Measurements from ENCODE around the gene SLC22A6.
"Not testable (repeated sequence)": the region's sequence is repeated elsewhere in the genome, so short reads cannot be mapped to it uniquely, and the experiment has no call there.

SLC22A6 gene

DNA sequence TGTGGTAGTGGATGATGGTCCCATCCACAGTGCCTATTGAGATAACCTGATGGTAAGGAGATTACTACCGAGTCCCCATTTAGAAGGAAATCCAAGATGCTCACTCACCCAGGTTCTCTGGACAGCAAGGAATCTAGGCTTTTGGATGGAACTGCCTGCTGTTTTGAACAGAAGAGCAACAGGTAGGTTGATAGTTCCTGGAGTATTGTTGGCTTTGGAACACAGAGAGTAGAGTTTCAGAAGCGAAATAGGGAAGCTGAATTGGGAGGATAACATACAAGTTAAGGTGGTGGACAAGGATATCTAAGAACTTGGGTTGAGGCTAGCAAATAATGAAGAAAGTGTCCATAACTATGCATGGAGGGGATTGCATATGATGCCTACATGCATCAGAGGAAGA is 27.6 kb downstream of the SLC22A6 start:
- H3K9me3 ChIP-seq (ENCODE audit: control extremely low read depth in 1 of 5, control insufficient read depth in 4 of 5, insufficient read depth in 2 of 5, low read depth in 1 of 5, low read length in 4 of 5) = no peaks in the 10 kb centered on the region
- H3K4me3 ChIP-seq (ENCODE audit: control insufficient read depth in 1 of 7, extremely low read depth in 1 of 7, insufficient read depth in 4 of 7, low read depth in 2 of 7, low read length in 6 of 7) = no peak overlapping the region
- WGBS (ENCODE audit: insufficient coverage) = 95% methylated on average over 2 of the region's 2 CpGs
- peaks cover 0 to 3% (median 0%) of the 10 kb centered on the region in 5 experiments for H3K27me3 ChIP-seq (replicated peaks in 2 of 5; ENCODE audit: control insufficient read depth in 4 of 5, insufficient read depth in 5 of 5, low read length in 4 of 5)
- ChIA-PET CTCF (no interaction called here), POLR2A (no interaction called here)
- no peak for DNase-seq
- H3K4me1 ChIP-seq (ENCODE audit: control extremely low read depth in 1 of 4, control insufficient read depth in 4 of 4, insufficient read depth in 4 of 4, low read length in 3 of 4) = peaks cover 0 to 2% (median 0%) of the 10 kb centered on the region in 4 experiments
- H3K27ac ChIP-seq (ENCODE audit: insufficient read depth in 1 of 2, low read depth in 1 of 2, low read length in 2 of 2, poor library complexity in 1 of 2, severe bottlenecking in 2 of 2) = no peak overlapping the region
- H3K36me3 ChIP-seq (ENCODE audit: control insufficient read depth in 4 of 4, insufficient read depth in 4 of 4, low read length in 3 of 4) = no peaks in the 10 kb centered on the region

DNA sequence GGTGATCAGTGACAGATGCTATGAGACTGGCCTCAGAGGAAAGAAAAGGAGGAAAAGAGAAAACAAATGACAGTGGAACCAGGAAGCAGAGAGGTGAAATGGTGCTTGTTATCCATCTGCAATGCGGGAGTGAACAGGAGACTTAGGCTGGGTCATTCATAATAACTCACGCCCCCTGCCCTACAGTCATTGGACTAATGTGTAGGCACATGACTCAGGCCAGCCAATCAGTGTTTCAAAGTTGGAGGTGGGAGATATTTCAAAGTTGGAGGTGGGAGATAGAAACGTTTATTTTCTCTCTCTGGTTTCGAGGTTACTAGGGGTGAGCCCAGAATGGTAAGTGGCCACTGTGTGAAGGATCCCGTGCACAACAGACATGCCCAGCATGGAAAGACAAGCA is 30.3 kb downstream of the SLC22A6 start:
- no peak overlapping the region for H3K27ac ChIP-seq (ENCODE audit: insufficient read depth in 1 of 2, low read depth in 1 of 2, low read length in 2 of 2, poor library complexity in 1 of 2, severe bottlenecking in 2 of 2)
- no peak overlapping the region for H3K4me3 ChIP-seq (ENCODE audit: control insufficient read depth in 1 of 7, extremely low read depth in 1 of 7, insufficient read depth in 4 of 7, low read depth in 2 of 7, low read length in 6 of 7)
- H3K36me3 ChIP-seq (ENCODE audit: control insufficient read depth in 4 of 4, insufficient read depth in 4 of 4, low read length in 3 of 4) = no peaks in the 10 kb centered on the region
- peaks cover 0 to 2% (median 0%) of the 10 kb centered on the region in 4 experiments for H3K4me1 ChIP-seq (ENCODE audit: control extremely low read depth in 1 of 4, control insufficient read depth in 4 of 4, insufficient read depth in 4 of 4, low read length in 3 of 4)
- H3K9me3 ChIP-seq (ENCODE audit: control extremely low read depth in 1 of 5, control insufficient read depth in 4 of 5, insufficient read depth in 2 of 5, low read depth in 1 of 5, low read length in 4 of 5) = no peaks in the 10 kb centered on the region
- no peak for DNase-seq
- 78% methylated on average over 4 of the region's 5 CpGs for WGBS (ENCODE audit: insufficient coverage)
- POLR2A ChIA-PET = no interaction called here
- H3K27me3 ChIP-seq (replicated peaks in 2 of 5; ENCODE audit: control insufficient read depth in 4 of 5, insufficient read depth in 5 of 5, low read length in 4 of 5) = peaks cover 0 to 3% (median 0%) of the 10 kb centered on the region in 5 experiments
- CTCF ChIA-PET = no interaction called here

- DNase-seq = no peak
- Histone ChIP-seq H3K9me3 (ENCODE audit: control extremely low read depth in 1 of 5, control insufficient read depth in 4 of 5, insufficient read depth in 2 of 5, low read depth in 1 of 5, low read length in 4 of 5) (no peaks in the 10 kb centered on the region), H3K27me3 (replicated peaks in 2 of 5; ENCODE audit: control insufficient read depth in 4 of 5, insufficient read depth in 5 of 5, low read length in 4 of 5) (peaks cover 0 to 3% (median 0%) of the 10 kb centered on the region in 5 experiments), H3K27ac (ENCODE audit: insufficient read depth in 1 of 2, low read depth in 1 of 2, low read length in 2 of 2, poor library complexity in 1 of 2, severe bottlenecking in 2 of 2) (no peak overlapping the region), H3K36me3 (ENCODE audit: control insufficient read depth in 4 of 4, insufficient read depth in 4 of 4, low read length in 3 of 4) (no peaks in the 10 kb centered on the region), H3K4me1 (ENCODE audit: control extremely low read depth in 1 of 4, control insufficient read depth in 4 of 4, insufficient read depth in 4 of 4, low read length in 3 of 4) (peaks cover 0 to under 1% (median 0%) of the 10 kb centered on the region in 4 experiments), H3K4me3 (ENCODE audit: control insufficient read depth in 1 of 7, extremely low read depth in 1 of 7, insufficient read depth in 4 of 7, low read depth in 2 of 7, low read length in 6 of 7) (no peak overlapping the region)
- CTCF ChIA-PET = no interaction called here
- WGBS (ENCODE audit: insufficient coverage) = 100% methylated on average over 4 of the region's 4 CpGs
- POLR2A ChIA-PET = no interaction called here
Observed at GRCh38 chr11:62953811-62954210, 31.0 kb downstream of the SLC22A6 start.

- H3K4me1 ChIP-seq (ENCODE audit: control extremely low read depth in 1 of 4, control insufficient read depth in 4 of 4, insufficient read depth in 4 of 4, low read length in 3 of 4) = no peaks in the 10 kb centered on the region
- H3K4me3 ChIP-seq (ENCODE audit: control insufficient read depth in 1 of 7, extremely low read depth in 1 of 7, insufficient read depth in 4 of 7, low read depth in 2 of 7, low read length in 6 of 7) = no peak overlapping the region
- ChIA-PET POLR2A (interaction anchor here (0.6 kb wide), 1 partner anchor 77 kb away, joined by 3 read pairs; no protein-coding TSS in a partner anchor), CTCF (interaction anchor here (0.9 kb wide), 1 partner anchor 10 kb away, joined by 3 read pairs; no protein-coding TSS in a partner anchor)
- peaks cover 0 to 3% (median 0%) of the 10 kb centered on the region in 5 experiments for H3K9me3 ChIP-seq (ENCODE audit: control extremely low read depth in 1 of 5, control insufficient read depth in 4 of 5, insufficient read depth in 2 of 5, low read depth in 1 of 5, low read length in 4 of 5)
- H3K36me3 ChIP-seq (ENCODE audit: control insufficient read depth in 4 of 4, insufficient read depth in 4 of 4, low read length in 3 of 4) = no peaks in the 10 kb centered on the region
- WGBS (ENCODE audit: insufficient coverage) = 88% methylated on average over 6 of the region's 7 CpGs
- H3K27me3 ChIP-seq (replicated peaks in 2 of 5; ENCODE audit: control insufficient read depth in 4 of 5, insufficient read depth in 5 of 5, low read length in 4 of 5) = peaks cover 0 to 3% (median 0%) of the 10 kb centered on the region in 5 experiments
- no peak for DNase-seq
- no peak overlapping the region for H3K27ac ChIP-seq (ENCODE audit: insufficient read depth in 1 of 2, low read depth in 1 of 2, low read length in 2 of 2, poor library complexity in 1 of 2, severe bottlenecking in 2 of 2)
Observed at GRCh38 chr11:62948765-62949320, 35.9 kb downstream of the SLC22A6 start.

DNA sequence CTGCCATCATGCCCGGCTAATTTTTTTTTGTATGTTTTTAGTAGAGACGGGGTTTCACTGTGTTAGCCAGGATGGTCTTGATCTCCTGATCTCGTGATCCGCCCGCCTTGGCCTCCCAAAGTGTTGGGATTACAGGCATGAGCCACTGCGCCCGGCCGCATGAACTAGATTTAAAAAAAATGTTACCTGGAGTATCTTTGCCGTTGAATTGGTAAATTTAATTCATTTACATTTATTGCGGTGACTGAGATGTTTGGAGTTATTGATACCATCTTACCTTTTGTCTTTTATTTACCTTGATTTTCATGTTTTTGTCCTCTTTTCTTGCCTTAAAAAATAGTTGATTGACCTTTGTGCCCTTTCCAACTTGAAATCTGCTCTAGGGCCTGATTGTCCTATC is 39.2 kb downstream of the SLC22A6 start:
- DNase-seq; H3K27ac ChIP-seq (ENCODE audit: insufficient read depth in 1 of 2, low read depth in 1 of 2, low read length in 2 of 2, poor library complexity in 1 of 2, severe bottlenecking in 2 of 2); H3K36me3 ChIP-seq (ENCODE audit: control insufficient read depth in 4 of 4, insufficient read depth in 4 of 4, low read length in 3 of 4); POLR2A ChIA-PET; H3K9me3 ChIP-seq (ENCODE audit: control extremely low read depth in 1 of 5, control insufficient read depth in 4 of 5, insufficient read depth in 2 of 5, low read depth in 1 of 5, low read length in 4 of 5); H3K4me1 ChIP-seq (ENCODE audit: control extremely low read depth in 1 of 4, control insufficient read depth in 4 of 4, insufficient read depth in 4 of 4, low read length in 3 of 4); H3K27me3 ChIP-seq (replicated peaks in 2 of 5; ENCODE audit: control insufficient read depth in 4 of 5, insufficient read depth in 5 of 5, low read length in 4 of 5); H3K4me3 ChIP-seq (ENCODE audit: control insufficient read depth in 1 of 7, extremely low read depth in 1 of 7, insufficient read depth in 4 of 7, low read depth in 2 of 7, low read length in 6 of 7); CTCF ChIA-PET: not testable (repeated sequence)
- no CpG with 5 or more reads among the region's 10 CpGs for WGBS (ENCODE audit: insufficient coverage)

GRCh38 chr11:62937528-62937927 is 47.2 kb downstream of the SLC22A6 start:
- POLR2A ChIA-PET; H3K27me3 ChIP-seq (replicated peaks in 2 of 5; ENCODE audit: control insufficient read depth in 4 of 5, insufficient read depth in 5 of 5, low read length in 4 of 5); DNase-seq; CTCF ChIA-PET; H3K27ac ChIP-seq (ENCODE audit: insufficient read depth in 1 of 2, low read depth in 1 of 2, low read length in 2 of 2, poor library complexity in 1 of 2, severe bottlenecking in 2 of 2); H3K4me3 ChIP-seq (ENCODE audit: control insufficient read depth in 1 of 7, extremely low read depth in 1 of 7, insufficient read depth in 4 of 7, low read depth in 2 of 7, low read length in 6 of 7); H3K4me1 ChIP-seq (ENCODE audit: control extremely low read depth in 1 of 4, control insufficient read depth in 4 of 4, insufficient read depth in 4 of 4, low read length in 3 of 4); H3K9me3 ChIP-seq (ENCODE audit: control extremely low read depth in 1 of 5, control insufficient read depth in 4 of 5, insufficient read depth in 2 of 5, low read depth in 1 of 5, low read length in 4 of 5); H3K36me3 ChIP-seq (ENCODE audit: control insufficient read depth in 4 of 4, insufficient read depth in 4 of 4, low read length in 3 of 4): not testable (repeated sequence)
- WGBS (ENCODE audit: insufficient coverage) = 93% methylated on average over 1 of the region's 2 CpGs

DNA sequence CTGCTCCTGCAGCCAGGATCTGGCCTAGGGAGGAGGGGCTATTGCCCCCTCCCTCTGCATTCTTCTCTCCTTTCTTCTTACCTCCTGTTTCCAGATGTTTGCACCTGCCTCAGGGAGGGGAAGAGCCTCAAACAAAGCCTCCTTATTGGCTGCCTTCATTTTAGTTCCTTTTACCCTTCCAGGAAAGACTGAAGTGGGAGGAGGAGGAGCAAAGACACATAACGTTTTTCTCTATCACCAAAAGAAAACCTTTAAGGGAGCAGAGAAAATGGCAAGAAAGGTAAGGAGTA is 50.3 kb downstream of the SLC22A6 start:
- ChIA-PET POLR2A (no interaction called here), CTCF (no interaction called here)
- no peaks in the 10 kb centered on the region for H3K36me3 ChIP-seq (ENCODE audit: control insufficient read depth in 4 of 4, insufficient read depth in 4 of 4, low read length in 3 of 4)
- H3K27ac ChIP-seq (ENCODE audit: insufficient read depth in 1 of 2, low read depth in 1 of 2, low read length in 2 of 2, poor library complexity in 1 of 2, severe bottlenecking in 2 of 2) = no peak overlapping the region
- H3K4me3 ChIP-seq (ENCODE audit: control insufficient read depth in 1 of 7, extremely low read depth in 1 of 7, insufficient read depth in 4 of 7, low read depth in 2 of 7, low read length in 6 of 7) = no peak overlapping the region
- peaks cover 0 to 15% (median 4%) of the 10 kb centered on the region in 5 experiments for H3K27me3 ChIP-seq (replicated peaks in 2 of 5; ENCODE audit: control insufficient read depth in 4 of 5, insufficient read depth in 5 of 5, low read length in 4 of 5)
- peaks cover 0 to 2% (median 0%) of the 10 kb centered on the region in 5 experiments for H3K9me3 ChIP-seq (ENCODE audit: control extremely low read depth in 1 of 5, control insufficient read depth in 4 of 5, insufficient read depth in 2 of 5, low read depth in 1 of 5, low read length in 4 of 5)
- WGBS (ENCODE audit: insufficient coverage) = no CpG with 5 or more reads among the region's 1 CpG
- DNase-seq = no peak
- no peaks in the 10 kb centered on the region for H3K4me1 ChIP-seq (ENCODE audit: control extremely low read depth in 1 of 4, control insufficient read depth in 4 of 4, insufficient read depth in 4 of 4, low read length in 3 of 4)

All from common myeloid progenitor, CD34-positive (primary cell).